Neural progenitor cell (in vitro differentiated cells): ENCODE measurements around the gene URB1.

Experiments used
- EZH2 ChIP-seq: fragments of 200-600 bp; sonication (generic); IDR thresholded peaks from 2 replicates; pipeline ENCODE4 v1.6.1; 2017; ENCODE audit warnings: antibody characterized with exemption, mild to moderate bottlenecking, moderate library complexity
- TF ChIP-seq, protein P1 (sequence below): fragments of 200-600 bp; sonication (generic); IDR thresholded peaks from 2 replicates; pipeline ENCODE4 v1.5.1; 2017; ENCODE audit warnings: antibody characterized with exemption, mild to moderate bottlenecking

DNA sequence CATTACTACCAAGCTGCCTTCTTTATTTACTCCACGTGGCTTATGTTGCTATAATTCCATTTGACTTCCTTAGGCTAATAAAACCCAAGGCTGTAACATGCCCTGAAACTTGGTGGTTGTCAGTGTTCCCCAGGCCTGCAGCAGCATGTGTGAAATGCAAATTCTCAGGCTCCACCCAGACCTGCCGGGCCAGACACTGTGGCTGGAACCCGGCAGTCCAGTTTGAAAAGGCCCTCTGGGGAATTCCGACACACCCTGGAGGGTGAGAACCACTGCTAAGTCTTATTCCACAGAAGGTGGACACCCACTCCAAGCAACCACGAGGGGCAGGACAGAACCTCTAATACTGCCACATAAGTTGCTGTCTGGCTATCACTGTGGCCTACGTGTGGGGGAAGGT is 41.4 kb downstream of the URB1 start:
- TF ChIP-seq, protein P1, sequence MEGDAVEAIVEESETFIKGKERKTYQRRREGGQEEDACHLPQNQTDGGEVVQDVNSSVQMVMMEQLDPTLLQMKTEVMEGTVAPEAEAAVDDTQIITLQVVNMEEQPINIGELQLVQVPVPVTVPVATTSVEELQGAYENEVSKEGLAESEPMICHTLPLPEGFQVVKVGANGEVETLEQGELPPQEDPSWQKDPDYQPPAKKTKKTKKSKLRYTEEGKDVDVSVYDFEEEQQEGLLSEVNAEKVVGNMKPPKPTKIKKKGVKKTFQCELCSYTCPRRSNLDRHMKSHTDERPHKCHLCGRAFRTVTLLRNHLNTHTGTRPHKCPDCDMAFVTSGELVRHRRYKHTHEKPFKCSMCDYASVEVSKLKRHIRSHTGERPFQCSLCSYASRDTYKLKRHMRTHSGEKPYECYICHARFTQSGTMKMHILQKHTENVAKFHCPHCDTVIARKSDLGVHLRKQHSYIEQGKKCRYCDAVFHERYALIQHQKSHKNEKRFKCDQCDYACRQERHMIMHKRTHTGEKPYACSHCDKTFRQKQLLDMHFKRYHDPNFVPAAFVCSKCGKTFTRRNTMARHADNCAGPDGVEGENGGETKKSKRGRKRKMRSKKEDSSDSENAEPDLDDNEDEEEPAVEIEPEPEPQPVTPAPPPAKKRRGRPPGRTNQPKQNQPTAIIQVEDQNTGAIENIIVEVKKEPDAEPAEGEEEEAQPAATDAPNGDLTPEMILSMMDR = no peak
- no peak for TF ChIP-seq EZH2
